Tibial nerve (tissue), 4 donors: ENCODE measurements around the gene OR4D5. TPM values are rescaled to one million over a fixed set of nuclear protein-coding genes. Genes with fewer than 3 reads are reported as not detected.

Experiments
- DNase-seq, 2 donors: peaks; one replicate each; pipeline ENCODE4 v3.0.0-alpha.2; 2019; ENCODE audit warnings: low spot score in 2 of 2
- H3K27ac ChIP-seq, 4 donors: fragments of 200-600 bp; sonication (generic) in 3 of 4; one replicate each; pipeline ENCODE4 v1.5.1; 2017 to 2019; ENCODE audit warnings: mild to moderate bottlenecking in 1 of 4
- H3K27me3 ChIP-seq, 2 donors: fragments of 200-600 bp; sonication (generic) in 1 of 2; one replicate each; pipeline versions ENCODE4 v1.5.1 to v1.6.0; 2017 to 2019
- H3K36me3 ChIP-seq, 3 donors: fragments of 200-600 bp; sonication (generic); one replicate each; pipeline ENCODE4 v1.5.1; 2018 to 2019
- H3K4me1 ChIP-seq, 4 donors: fragments of 200-600 bp; sonication (generic) in 3 of 4; one replicate each; pipeline ENCODE4 v1.5.1; 2017 to 2019
- H3K4me3 ChIP-seq, 4 donors: fragments of 200-600 bp; sonication (generic) in 3 of 4; one replicate each; pipeline ENCODE4 v1.5.1; 2017 to 2019; ENCODE audit warnings: mild to moderate bottlenecking in 1 of 4, moderate library complexity in 1 of 4
- H3K9me3 ChIP-seq, 4 donors: fragments of 200-600 bp; sonication (generic) in 3 of 4; one replicate each; pipeline ENCODE4 v1.5.1; 2017 to 2019
- EP300 ChIP-seq, 2 donors: sonication (generic); formaldehyde crosslinking; IDR thresholded peaks; one replicate each; pipeline ENCODE4 v1.6.1; 2017; ENCODE audit warnings: antibody characterized with exemption in 2 of 2, mild to moderate bottlenecking in 1 of 2
- POLR2A ChIP-seq, 2 donors: fragments of 450-650 bp; IDR thresholded peaks; one replicate each; pipeline ENCODE4 v1.6.1; 2017; ENCODE audit warnings: antibody characterized with exemption in 2 of 2, mild to moderate bottlenecking in 2 of 2, moderate library complexity in 2 of 2
- WGBS, 2 donors: methylation state at CpG; one replicate each; pipeline ENCODE4 v1.1.5; 2018; 5-methylcytosine and 5-hydroxymethylcytosine counted together
- total RNA-seq, 4 donors: library from RNA; depleted of rRNA; stranded (reverse); fragments of >200 nt; gene quantifications; one replicate each; pipeline ENCODE4 v1.1.0, GENCODE V29; 2016
- TF ChIP-seq, protein P1 (sequence below), 5 experiments: fragments of 200-600 bp in 3 of 5; fragments of 450-650 bp in 2 of 5; sonication (generic) in 3 of 5; IDR thresholded peaks; one replicate each; pipeline ENCODE4 v1.5.1; 2016 to 2019; ENCODE audit warnings: antibody characterized with exemption in 5 of 5, mild to moderate bottlenecking in 3 of 5, moderate library complexity in 2 of 5

Gene OR4D5
- total RNA-seq, 4 donors from 2014 or later: not detected

DNA sequence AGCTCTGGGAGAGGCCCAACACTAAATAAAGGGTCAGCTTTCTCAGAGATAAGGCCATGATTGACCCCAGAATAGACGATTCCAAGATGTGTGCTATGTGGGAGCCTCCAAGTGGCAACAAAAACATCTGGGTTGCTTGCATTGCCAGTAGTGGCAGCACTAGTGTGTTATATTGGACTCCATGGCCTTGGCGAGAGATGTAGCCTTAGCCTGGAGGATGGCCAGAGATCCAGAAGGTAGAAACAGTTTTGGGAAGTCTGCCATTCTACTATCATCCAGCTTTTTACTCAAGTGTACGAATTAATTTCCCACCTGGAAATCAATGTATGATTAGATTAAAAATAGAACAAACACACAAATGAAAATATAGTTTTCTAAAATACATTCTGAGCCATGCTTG, 34.5 kb upstream of the OR4D5 start:
- Histone ChIP-seq H3K27ac (no peak overlapping the region), H3K4me1 (no peaks in the 10 kb centered on the region), H3K9me3 (no peaks in the 10 kb centered on the region), H3K27me3 (no peaks in the 10 kb centered on the region), H3K4me3 (no peak overlapping the region), H3K36me3 (no peaks in the 10 kb centered on the region)
- 79 to 81% methylated on average over 3 of the region's 3 CpGs for WGBS, 2 donors
- DNase-seq: no peak
- TF ChIP-seq EP300 (IDR thresholded peaks at IDR 0.05): no peak
- TF ChIP-seq, protein P1, sequence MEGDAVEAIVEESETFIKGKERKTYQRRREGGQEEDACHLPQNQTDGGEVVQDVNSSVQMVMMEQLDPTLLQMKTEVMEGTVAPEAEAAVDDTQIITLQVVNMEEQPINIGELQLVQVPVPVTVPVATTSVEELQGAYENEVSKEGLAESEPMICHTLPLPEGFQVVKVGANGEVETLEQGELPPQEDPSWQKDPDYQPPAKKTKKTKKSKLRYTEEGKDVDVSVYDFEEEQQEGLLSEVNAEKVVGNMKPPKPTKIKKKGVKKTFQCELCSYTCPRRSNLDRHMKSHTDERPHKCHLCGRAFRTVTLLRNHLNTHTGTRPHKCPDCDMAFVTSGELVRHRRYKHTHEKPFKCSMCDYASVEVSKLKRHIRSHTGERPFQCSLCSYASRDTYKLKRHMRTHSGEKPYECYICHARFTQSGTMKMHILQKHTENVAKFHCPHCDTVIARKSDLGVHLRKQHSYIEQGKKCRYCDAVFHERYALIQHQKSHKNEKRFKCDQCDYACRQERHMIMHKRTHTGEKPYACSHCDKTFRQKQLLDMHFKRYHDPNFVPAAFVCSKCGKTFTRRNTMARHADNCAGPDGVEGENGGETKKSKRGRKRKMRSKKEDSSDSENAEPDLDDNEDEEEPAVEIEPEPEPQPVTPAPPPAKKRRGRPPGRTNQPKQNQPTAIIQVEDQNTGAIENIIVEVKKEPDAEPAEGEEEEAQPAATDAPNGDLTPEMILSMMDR (IDR thresholded peaks at IDR 0.05): no peak
- no peak for TF ChIP-seq POLR2A (IDR thresholded peaks at IDR 0.05)

DNA sequence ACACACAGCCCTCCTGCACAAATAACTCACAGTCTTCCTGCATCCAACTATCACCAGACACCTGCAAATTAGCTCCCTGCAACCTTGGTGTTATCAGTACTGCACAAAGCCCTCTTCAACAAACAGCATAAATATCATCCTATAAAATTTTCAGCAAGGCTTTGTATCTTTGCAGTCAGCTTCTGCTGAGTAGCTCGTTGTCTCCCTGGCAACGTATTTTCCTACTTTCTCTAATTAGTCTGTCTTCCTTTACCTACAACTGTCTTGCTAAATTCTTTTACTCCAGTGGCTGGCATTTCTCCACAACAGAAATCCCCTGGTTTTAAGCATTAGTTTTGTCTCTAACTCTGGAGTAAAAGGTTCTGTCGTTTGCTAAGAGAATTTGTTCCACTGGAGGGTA, 33.6 kb upstream of the OR4D5 start:
- TF ChIP-seq EP300 (IDR thresholded peaks at IDR 0.05) (no peak), POLR2A (IDR thresholded peaks at IDR 0.05) (no peak)
- TF ChIP-seq, protein P1 (IDR thresholded peaks at IDR 0.05): no peak
- WGBS, 2 donors: 61 to 63% methylated on average over 3 of the region's 3 CpGs

DNA sequence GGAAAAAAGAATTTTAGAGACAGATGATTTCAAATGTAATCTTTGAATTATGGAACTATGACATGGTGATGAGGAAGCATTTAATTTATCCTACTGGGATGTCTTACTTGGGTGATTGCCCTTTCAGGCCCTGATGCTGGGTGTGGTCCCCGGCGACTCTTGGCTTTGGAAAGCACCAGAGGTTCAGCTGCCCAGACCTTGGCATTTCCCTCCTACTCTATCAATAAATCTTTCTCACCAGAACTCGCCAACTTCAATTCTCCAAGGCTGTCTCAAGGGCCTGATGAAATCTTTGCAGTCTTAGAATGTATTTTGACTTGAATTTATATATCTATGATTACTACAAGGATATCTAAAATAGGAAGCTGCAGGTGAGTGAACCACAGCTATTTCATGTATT, 18.5 kb upstream of the OR4D5 start:
- no peak overlapping the region for H3K4me3 ChIP-seq
- no peaks in the 10 kb centered on the region for H3K27me3 ChIP-seq
- H3K27ac ChIP-seq: no peak overlapping the region
- H3K9me3 ChIP-seq: no peaks in the 10 kb centered on the region
- no peaks in the 10 kb centered on the region for H3K36me3 ChIP-seq
- DNase-seq: no peak
- H3K4me1 ChIP-seq: no peaks in the 10 kb centered on the region
- TF ChIP-seq, protein P1 (IDR thresholded peaks at IDR 0.05): no peak
- no peak for TF ChIP-seq POLR2A (IDR thresholded peaks at IDR 0.05)
- 77 to 84% methylated on average over 3 of the region's 3 CpGs for WGBS, 2 donors

More for the DNA sequence above, 33.6 kb upstream of the OR4D5 start:
- Histone ChIP-seq H3K27me3 (no peaks in the 10 kb centered on the region), H3K4me3 (no peak overlapping the region), H3K36me3 (no peaks in the 10 kb centered on the region), H3K9me3 (no peaks in the 10 kb centered on the region), H3K4me1 (no peaks in the 10 kb centered on the region), H3K27ac (no peak overlapping the region)
- no peak for DNase-seq

DNA sequence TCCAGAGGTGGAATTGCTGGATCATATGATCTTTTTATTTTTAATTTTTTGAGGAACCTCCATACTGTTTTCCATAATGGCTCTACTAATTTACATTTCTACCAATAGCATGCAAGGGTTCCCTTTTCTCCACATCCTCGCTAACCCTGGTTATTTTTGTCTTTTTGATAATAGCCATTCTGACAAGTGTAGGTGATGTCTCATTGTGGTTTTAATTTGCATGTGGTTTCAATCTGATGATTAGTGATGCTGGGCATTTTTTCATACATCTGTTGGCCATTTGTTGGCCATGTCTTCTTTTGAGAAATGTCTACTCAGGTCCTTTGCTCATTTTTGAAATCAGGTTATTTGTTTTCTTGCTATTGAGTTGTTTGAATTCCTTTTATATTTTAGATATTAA, 15.4 kb upstream of the OR4D5 start:
- Histone ChIP-seq H3K4me3 (no peak overlapping the region), H3K9me3 (no peaks in the 10 kb centered on the region), H3K27ac (no peak overlapping the region), H3K27me3 (no peaks in the 10 kb centered on the region), H3K36me3 (no peaks in the 10 kb centered on the region), H3K4me1 (no peaks in the 10 kb centered on the region)
- 73 to 77% methylated on average over 1 of the region's 1 CpG for WGBS, 2 donors
- TF ChIP-seq, protein P1 (IDR thresholded peaks at IDR 0.05): no peak
- TF ChIP-seq POLR2A (IDR thresholded peaks at IDR 0.05): no peak
- no peak for TF ChIP-seq EP300 (IDR thresholded peaks at IDR 0.05)
- DNase-seq: no peak

DNA sequence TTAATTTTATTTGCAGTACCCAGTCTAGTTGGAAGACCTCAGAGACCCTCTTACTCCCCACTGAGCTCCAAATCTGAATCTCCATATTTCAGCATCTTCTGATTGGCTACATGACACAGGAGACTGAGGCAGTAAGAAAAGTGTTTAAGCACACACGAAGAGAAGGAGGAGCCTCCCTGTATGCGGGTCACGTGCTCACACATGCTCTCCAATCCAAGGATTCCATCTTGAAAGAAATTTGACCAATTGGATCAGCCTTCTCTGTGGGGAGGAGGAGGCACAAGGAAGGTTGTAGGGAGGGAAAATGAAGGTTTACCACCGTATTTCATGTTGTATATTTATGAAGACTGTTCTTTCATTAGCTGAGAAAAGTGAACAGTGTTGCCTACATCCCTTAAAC, 3.0 kb downstream of the OR4D5 start:
- 85 to 89% methylated on average over 4 of the region's 4 CpGs for WGBS, 2 donors
- no peaks in the 10 kb centered on the region for H3K27me3 ChIP-seq
- no peaks in the 10 kb centered on the region for H3K36me3 ChIP-seq
- TF ChIP-seq EP300 (IDR thresholded peaks at IDR 0.05) (no peak), POLR2A (IDR thresholded peaks at IDR 0.05) (no peak)
- TF ChIP-seq, protein P1 (IDR thresholded peaks at IDR 0.05): no peak
- H3K4me3 ChIP-seq: no peak overlapping the region
- H3K4me1 ChIP-seq: no peaks in the 10 kb centered on the region
- no peak for DNase-seq
- no peaks in the 10 kb centered on the region for H3K9me3 ChIP-seq
- H3K27ac ChIP-seq: no peak overlapping the region
